T-helper 17 cell (primary cell): ENCODE measurements around the gene PARK7. TPM values are rescaled to one million over a fixed set of nuclear protein-coding genes. Genes with fewer than 3 reads are reported as not detected.

Experiments
- ATAC-seq: fragments of 150-1000 bp; cut with Tn5 transposase; 2 replicates; pipeline ENCODE4 v1.10.0; 2021; ENCODE audit warnings: mild to moderate bottlenecking, moderate library complexity
- DNase-seq, 3 donors: peaks; one replicate each; pipeline versions ENCODE4 v3.0.0 to v3.0.0-alpha.2; 2020 to 2021
- H3K9me3 ChIP-seq: one replicate; pipeline ENCODE4 v1.7.0; 2013; ENCODE audit warnings: low read length, mild to moderate bottlenecking; ENCODE audit not compliant: control insufficient read depth, poor library complexity, severe bottlenecking
- H3K27ac Mint-ChIP-seq: one replicate; pipeline ENCODE4 v1.8.0; 2022; ENCODE audit warnings: mild to moderate bottlenecking, moderate library complexity, mixed read lengths
- H3K27me3 Mint-ChIP-seq: one replicate; pipeline ENCODE4 v1.8.0; 2022; ENCODE audit warnings: mixed read lengths
- H3K36me3 Mint-ChIP-seq: one replicate; pipeline ENCODE4 v1.8.0; 2022; ENCODE audit warnings: low read depth, mixed read lengths
- H3K4me1 Mint-ChIP-seq: one replicate; pipeline ENCODE4 v1.8.0; 2022; ENCODE audit warnings: mild to moderate bottlenecking, mixed read lengths
- H3K4me3 Mint-ChIP-seq: one replicate; pipeline ENCODE4 v1.8.0; 2022; ENCODE audit warnings: mild to moderate bottlenecking, moderate library complexity, mixed read lengths
- total RNA-seq, 4 donors: library from RNA in 2 of 4; stranded (reverse) in 2 of 4; gene quantifications; one replicate each; pipeline ENCODE4 v1.2.3 and lab custom pipeline; 2022 to 2026

PARK7 gene
- total RNA-seq, 2 donors from 2014 or later: 106 to 123 TPM

DNA sequence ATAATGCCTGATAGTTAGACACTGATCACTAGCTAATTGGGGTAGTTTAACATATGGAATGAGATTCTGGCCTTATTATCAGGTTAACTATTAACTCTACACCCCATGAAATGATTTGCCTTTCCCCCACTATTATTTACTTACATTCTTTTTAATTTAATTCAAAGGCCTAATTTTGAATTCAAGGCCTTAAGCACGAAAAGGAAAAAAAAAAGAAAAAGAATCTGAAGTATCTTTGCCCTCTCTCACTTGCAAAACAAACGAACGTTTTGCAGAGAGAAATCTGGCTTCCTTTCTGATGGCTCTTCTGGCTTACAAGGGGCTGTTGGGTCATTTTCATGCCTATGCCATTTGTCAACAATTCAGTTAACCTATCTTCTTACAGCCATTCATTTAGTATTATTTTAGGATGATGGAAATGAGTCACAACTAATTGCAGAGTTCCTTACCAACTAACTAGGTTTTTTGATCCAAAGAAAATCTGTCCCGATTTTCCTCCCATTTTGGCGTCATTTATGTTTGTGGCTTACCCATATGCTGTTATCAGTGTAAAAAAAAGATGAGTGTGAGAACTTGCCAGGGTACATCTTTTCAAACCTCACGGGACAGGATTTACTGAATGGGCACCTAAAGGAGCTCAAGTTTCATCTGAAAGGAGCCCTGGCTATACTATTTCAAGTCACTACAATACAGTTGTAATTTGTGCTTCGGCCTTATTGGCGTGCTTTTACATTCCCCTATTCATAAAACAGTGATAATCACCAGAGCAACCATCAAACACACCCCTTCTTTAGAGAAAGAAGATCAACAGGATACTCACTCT lies 66.4 kb downstream of the PARK7 start:
- H3K27ac Mint-ChIP-seq: peak overlapping the region; percentile 85
- H3K9me3 ChIP-seq: no peaks in the 10 kb centered on the region
- peaks cover 4% of the 10 kb centered on the region for H3K36me3 Mint-ChIP-seq
- H3K27me3 Mint-ChIP-seq: peaks cover 14% of the 10 kb centered on the region
- DNase-seq: no peak
- no peak overlapping the region for H3K4me3 Mint-ChIP-seq
- peaks cover 11% of the 10 kb centered on the region for H3K4me1 Mint-ChIP-seq
- ATAC-seq: no peak

DNA sequence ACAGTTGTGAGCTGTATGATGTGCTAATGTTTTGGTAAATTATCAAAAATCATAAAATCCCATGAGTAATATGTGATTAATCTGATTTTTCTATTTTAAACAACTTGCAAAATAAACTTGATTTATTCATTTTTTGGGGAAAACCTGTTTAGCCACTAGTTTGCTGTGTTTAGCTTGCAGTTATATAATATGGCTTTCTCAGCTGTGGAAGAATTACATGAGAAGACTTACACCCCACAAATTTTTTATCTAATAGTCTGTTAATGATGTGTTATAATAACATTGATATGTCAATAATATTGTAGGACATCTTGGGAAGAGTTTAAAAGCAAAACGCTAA lies 67.0 kb downstream of the PARK7 start:
- Mint-ChIP-seq H3K36me3 (peaks cover 4% of the 10 kb centered on the region), H3K27me3 (peaks cover 12% of the 10 kb centered on the region), H3K27ac (no peak overlapping the region), H3K4me1 (peaks cover 11% of the 10 kb centered on the region), H3K4me3 (no peak overlapping the region)
- DNase-seq (no peak), ATAC-seq (no peak)
- no peaks in the 10 kb centered on the region for H3K9me3 ChIP-seq

- H3K27me3 Mint-ChIP-seq: peaks cover 6% of the 10 kb centered on the region
- DNase-seq (no peak), ATAC-seq (peak; percentile 32)
- H3K27ac Mint-ChIP-seq: no peak overlapping the region
- H3K36me3 Mint-ChIP-seq: peaks cover 3% of the 10 kb centered on the region
- no peaks in the 10 kb centered on the region for H3K9me3 ChIP-seq
- peaks cover 9% of the 10 kb centered on the region for H3K4me1 Mint-ChIP-seq
- H3K4me3 Mint-ChIP-seq: no peak overlapping the region
These were observed 69.8 kb downstream of the PARK7 start for GRCh38 chr1:8031176-8031785.

DNA sequence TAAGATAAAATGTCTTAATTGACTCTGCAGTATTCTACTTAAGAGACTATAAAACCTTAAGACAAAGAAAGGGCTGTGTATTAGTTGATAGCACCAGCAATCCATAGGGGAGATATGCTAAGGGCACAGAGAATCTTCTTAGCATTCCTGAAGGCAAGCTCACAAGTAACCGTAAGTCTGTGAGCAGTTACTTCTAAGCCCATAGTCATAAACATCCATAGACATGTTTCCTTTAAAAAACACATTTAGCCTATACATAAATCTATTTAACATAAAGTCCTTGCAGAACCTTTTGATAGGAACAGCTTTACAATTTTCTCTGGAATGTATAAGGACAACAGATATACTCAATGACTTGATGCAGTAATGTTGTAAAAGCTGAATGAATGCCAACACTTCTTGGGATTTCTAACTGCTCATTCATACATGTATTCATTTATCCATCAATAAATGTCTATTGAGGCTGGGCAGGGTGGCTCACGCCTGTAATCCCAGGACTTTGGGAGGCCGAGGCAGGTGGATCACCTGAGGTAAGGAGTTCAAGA lies 70.9 kb downstream of the PARK7 start:
- ATAC-seq: no peak
- no peak overlapping the region for H3K27ac Mint-ChIP-seq
- H3K4me3 Mint-ChIP-seq: no peak overlapping the region
- H3K36me3 Mint-ChIP-seq: peaks cover 3% of the 10 kb centered on the region
- H3K4me1 Mint-ChIP-seq: peaks cover 3% of the 10 kb centered on the region
- no peaks in the 10 kb centered on the region for H3K9me3 ChIP-seq
- no peak for DNase-seq
- H3K27me3 Mint-ChIP-seq: peaks cover 6% of the 10 kb centered on the region

DNA sequence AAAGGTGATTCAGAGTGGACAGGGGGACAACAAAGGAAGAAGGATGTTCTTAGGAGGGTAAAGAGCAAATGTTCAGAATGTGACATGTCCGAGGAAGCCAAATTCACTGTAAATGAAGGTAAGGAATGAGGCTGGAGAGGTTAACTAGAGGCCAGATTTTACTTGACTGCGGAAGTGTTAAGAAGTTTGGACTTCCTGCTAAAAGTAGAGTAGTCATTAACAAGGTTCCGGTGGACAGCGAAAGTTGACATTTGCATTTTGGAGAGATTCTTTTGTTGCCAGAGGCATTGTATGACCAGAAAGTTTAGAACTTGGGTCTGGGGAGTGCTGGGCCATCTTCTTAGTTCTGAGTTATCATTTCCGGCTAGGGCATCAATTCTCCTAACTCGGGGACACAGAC lies 71.8 kb downstream of the PARK7 start:
- H3K27ac Mint-ChIP-seq: no peak overlapping the region
- H3K4me3 Mint-ChIP-seq: no peak overlapping the region
- peaks cover 3% of the 10 kb centered on the region for H3K36me3 Mint-ChIP-seq
- DNase-seq (no peak), ATAC-seq (no peak)
- peaks cover 6% of the 10 kb centered on the region for H3K27me3 Mint-ChIP-seq
- no peaks in the 10 kb centered on the region for H3K9me3 ChIP-seq
- H3K4me1 Mint-ChIP-seq: peaks cover 3% of the 10 kb centered on the region

Other genes with a start within 250 kb of the PARK7 start
- 10 to 100 TPM; 59.3 to 75.1 TPM for gene VAMP3, start 190.4 kb upstream of the PARK7 start, total RNA-seq
- gene PER3, start 177.4 kb upstream of the PARK7 start, total RNA-seq: 10 to 100 TPM; 17.1 to 21.2 TPM
- 1 to 10 TPM; 1.0 to 2.2 TPM for gene UTS2, start 108.6 kb upstream of the PARK7 start, total RNA-seq
- gene TNFRSF9, start 20.9 kb upstream of the PARK7 start, total RNA-seq: 1 to 10 TPM in 1 of 2 donors, under 1 TPM in 1; 0.50 to 1.1 TPM
- gene ERRFI1, start 64.6 kb downstream of the PARK7 start, total RNA-seq: 1 to 10 TPM; 1.1 to 1.8 TPM